GM23338 (cell line): ENCODE results near the gene NR2C2. TPM values are rescaled to one million over a fixed set of nuclear protein-coding genes. Genes with fewer than 3 reads are reported as not detected.

ENCODE experiments used
- ATAC-seq: fragments of 200-7000 bp; cut with Tn5 transposase; 3 replicates; pipeline ENCODE4 v1.9.1; 2020
- DNase-seq: peaks from one replicate; pipeline ENCODE4 v3.0.0-alpha.2; 2015; ENCODE audit warnings: low spot score
- H2AFZ ChIP-seq: fragments of 200-600 bp; sonication (generic); 2 replicates; pipeline ENCODE4 v1.8.0; 2016; ENCODE audit warnings: antibody characterized with exemption, mild to moderate bottlenecking, moderate library complexity
- H3F3A ChIP-seq: fragments of 200-600 bp; sonication (generic); replicated peaks from 2 replicates; pipeline ENCODE4 v1.8.0; 2017; ENCODE audit warnings: antibody characterized with exemption, mixed run types, low read depth
- H3K27ac ChIP-seq: fragments of 200-600 bp; sonication (generic); 2 replicates; pipeline ENCODE4 v1.6.1; 2016; ENCODE audit warnings: low read depth
- H3K27me3 ChIP-seq: fragments of 200-600 bp; sonication (generic); 2 replicates; pipeline ENCODE4 v1.8.0; 2016; ENCODE audit warnings: mild to moderate bottlenecking, mixed run types, moderate library complexity; ENCODE audit not compliant: insufficient read depth
- H3K36me3 ChIP-seq: fragments of 200-600 bp; sonication (generic); 2 replicates; pipeline ENCODE4 v1.8.0; 2016; ENCODE audit warnings: mild to moderate bottlenecking; ENCODE audit not compliant: insufficient read depth
- H3K4me1 ChIP-seq: fragments of 200-600 bp; sonication (generic); 2 replicates; pipeline ENCODE4 v1.8.0; 2016; ENCODE audit warnings: mild to moderate bottlenecking, moderate library complexity; ENCODE audit not compliant: insufficient read depth
- H3K4me2 ChIP-seq: fragments of 200-600 bp; sonication (generic); 2 replicates; pipeline ENCODE4 v1.7.1; 2017; ENCODE audit warnings: mixed run types
- H3K4me3 ChIP-seq: fragments of 200-600 bp; sonication (generic); 2 replicates; pipeline ENCODE4 v1.6.1; 2016; ENCODE audit warnings: mixed run types
- H3K79me2 ChIP-seq: fragments of 200-600 bp; sonication (generic); replicated peaks from 2 replicates; pipeline ENCODE4 v1.8.0; 2017; ENCODE audit warnings: mild to moderate bottlenecking; ENCODE audit not compliant: insufficient read depth
- H3K9me2 ChIP-seq: fragments of 200-600 bp; sonication (generic); 2 replicates; pipeline ENCODE4 v1.8.0; 2017; ENCODE audit not compliant: insufficient read depth
- H4K20me1 ChIP-seq: fragments of 200-600 bp; sonication (generic); replicated peaks from 2 replicates; pipeline ENCODE4 v1.8.0; 2017; ENCODE audit warnings: mild to moderate bottlenecking; ENCODE audit not compliant: insufficient read depth
- H3K27ac Mint-ChIP-seq: 2 replicates; pipeline ENCODE4 v1.8.0; 2020; ENCODE audit warnings: inconsistent platforms, mild to moderate bottlenecking, moderate library complexity, mixed read lengths
- H3K27me3 Mint-ChIP-seq: 3 replicates; pipeline ENCODE4 v1.8.0; 2022; ENCODE audit warnings: low read depth, mild to moderate bottlenecking, moderate library complexity, mixed read lengths, inconsistent platforms; ENCODE audit not compliant: insufficient read depth, poor library complexity
- H3K36me3 Mint-ChIP-seq: 3 replicates; pipeline ENCODE4 v1.8.0; 2021; ENCODE audit warnings: low read depth, mild to moderate bottlenecking, inconsistent platforms, moderate library complexity, mixed read lengths
- H3K4me1 Mint-ChIP-seq: 3 replicates; pipeline ENCODE4 v1.8.0; 2020; ENCODE audit warnings: mild to moderate bottlenecking, inconsistent platforms, mixed read lengths
- H3K4me3 Mint-ChIP-seq: 3 replicates; pipeline ENCODE4 v1.8.0; 2021; ENCODE audit warnings: moderate library complexity, mild to moderate bottlenecking, inconsistent platforms, mixed read lengths
- H3K9me3 Mint-ChIP-seq: 3 replicates; pipeline ENCODE4 v1.8.0; 2020; ENCODE audit warnings: moderate library complexity, mild to moderate bottlenecking, inconsistent platforms, mixed read lengths
- CREB1 ChIP-seq: fragments of 250-450 bp; sonication (Bioruptor Pico); IDR thresholded peaks from 2 replicates; pipeline ENCODE4 v1.5.0; 2020; ENCODE audit warnings: low read depth, mild to moderate bottlenecking, moderate library complexity
- EZH2 ChIP-seq: fragments of 200-600 bp; sonication (generic); IDR thresholded peaks from one replicate; pipeline ENCODE4 v1.8.0; 2017; ENCODE audit warnings: antibody characterized with exemption, mild to moderate bottlenecking, low read depth; ENCODE audit not compliant: unreplicated experiment
- EZH2phosphoT487 ChIP-seq: fragments of 200-600 bp; sonication (generic); IDR thresholded peaks from one replicate; pipeline ENCODE4 v1.8.1; 2018; ENCODE audit warnings: antibody characterized with exemption; ENCODE audit not compliant: unreplicated experiment
- JUNB ChIP-seq: IDR thresholded peaks from one replicate; pipeline ENCODE4 v1.6.1; 2016; ENCODE audit warnings: antibody characterized with exemption; ENCODE audit not compliant: unreplicated experiment
- NANOG ChIP-seq: IDR thresholded peaks from 2 replicates; pipeline ENCODE4 v1.6.1; 2016; ENCODE audit warnings: antibody characterized with exemption, borderline replicate concordance
- POLR2AphosphoS5 ChIP-seq: IDR thresholded peaks from 2 replicates; pipeline ENCODE4 v1.6.1; 2016; ENCODE audit warnings: antibody characterized with exemption, low read depth
- STAT1 ChIP-seq: IDR thresholded peaks from one replicate; pipeline ENCODE4 v1.6.1; 2016; ENCODE audit warnings: antibody characterized with exemption; ENCODE audit not compliant: unreplicated experiment
- ZNF114 ChIP-seq: fragments of 250-450 bp; sonication (Bioruptor Pico); IDR thresholded peaks from 2 replicates; pipeline ENCODE4 v1.5.0; 2020; ENCODE audit warnings: mild to moderate bottlenecking, moderate library complexity
- ZNF331 ChIP-seq: fragments of 250-450 bp; sonication (Bioruptor Pico); IDR thresholded peaks from 2 replicates; pipeline ENCODE4 v1.5.0; 2020; ENCODE audit warnings: low read depth, mild to moderate bottlenecking, moderate library complexity
- polyA plus RNA-seq: library from polyadenylated mRNA; unstranded; fragments of >200 nt; fragmentation: Nextera tagmentation; extraction: Ambion mirVana; gene quantifications from 2 replicates; pipeline ENCODE4 v1.2.1, GENCODE V29; 2016
- total RNA-seq: library from RNA; depleted of rRNA; stranded (reverse); fragments of >200 nt; shearing (Covaris generic); gene quantifications from 2 replicates; pipeline ENCODE4 v1.2.3, GENCODE V29; 2014
- TF ChIP-seq, protein P1 (sequence below): IDR thresholded peaks from 2 replicates; pipeline ENCODE4 v1.6.1; 2016; ENCODE audit warnings: antibody characterized with exemption
- TF ChIP-seq, protein P2 (sequence below): fragments of 250-450 bp; sonication (Bioruptor Pico); IDR thresholded peaks from 2 replicates; pipeline ENCODE4 v1.5.0; 2020; ENCODE audit warnings: mild to moderate bottlenecking, moderate library complexity
- TF ChIP-seq, protein P3 (sequence below), 2 experiments: fragments of 200-600 bp in 1 of 2; sonication (generic) in 1 of 2; conservative IDR thresholded peaks; 2 replicates each; pipeline versions ENCODE4 v1.5.1 to v1.6.1; 2016 to 2017; ENCODE audit warnings: antibody characterized with exemption in 2 of 2, low read depth in 2 of 2, mild to moderate bottlenecking in 2 of 2, moderate library complexity in 1 of 2
- TF ChIP-seq, protein P4 (sequence below): IDR thresholded peaks from one replicate; pipeline ENCODE4 v1.6.1; 2018; ENCODE audit warnings: antibody characterized with exemption; ENCODE audit not compliant: unreplicated experiment

Gene NR2C2
- total and polyA plus RNA-seq, 2 experiments from 2014 or later = 12.0 to 57.2 TPM

DNA sequence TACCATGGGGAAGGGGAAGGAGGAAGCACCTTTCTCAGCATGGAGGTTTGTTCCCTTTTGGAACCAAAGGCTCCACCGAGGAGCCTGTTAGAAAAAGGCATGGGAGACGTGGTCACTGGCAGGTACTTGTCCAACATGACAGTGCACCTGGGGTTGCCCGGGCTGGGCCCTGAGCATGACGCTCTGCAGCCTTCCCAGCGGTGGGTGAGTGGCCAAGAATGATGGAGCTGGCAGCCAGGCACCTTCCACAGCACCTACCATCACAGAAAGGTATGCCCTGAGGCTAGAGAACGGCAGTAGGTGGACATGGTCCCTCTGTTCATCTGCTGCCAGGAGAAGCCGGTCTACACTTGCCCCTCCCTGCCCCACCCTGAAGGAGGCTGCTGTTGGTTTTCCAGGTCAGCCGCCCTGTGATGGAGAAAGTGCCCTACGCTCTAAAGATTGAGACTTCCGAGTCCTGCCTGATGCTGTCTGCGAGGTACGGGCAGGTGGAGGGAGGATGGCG is 29.0 kb upstream of the NR2C2 start:
- ATAC-seq (no peak), DNase-seq (no peak)
- Mint-ChIP-seq H3K4me1 (peaks cover 9% of the 10 kb centered on the region; the same call in 2 of the 3 replicates), H3K27me3 (peaks cover 17% of the 10 kb centered on the region), H3K36me3 (no peaks in the 10 kb centered on the region), H3K4me3 (no peak overlapping the region), H3K27ac (no peak overlapping the region), H3K9me3 (no peaks in the 10 kb centered on the region)
- Histone ChIP-seq H3K4me1 (no peaks in the 10 kb centered on the region), H3K4me2 (no peak overlapping the region), H3K36me3 (no peaks in the 10 kb centered on the region), H3F3A (no peaks in the 10 kb centered on the region), H3K79me2 (no peaks in the 10 kb centered on the region), H3K27me3 (no peaks in the 10 kb centered on the region), H3K4me3 (no peak overlapping the region), H3K27ac (no peak overlapping the region), H4K20me1 (no peaks in the 10 kb centered on the region), H3K9me2 (no peaks in the 10 kb centered on the region), H2AFZ (no peak overlapping the region)
- TF ChIP-seq STAT1 (no peak), EZH2phosphoT487 (no peak), JUNB (no peak), CREB1 (CRISPR knock-in tag) (no peak), POLR2AphosphoS5 (no peak), EZH2 (no peak), NANOG (no peak), ZNF114 (CRISPR knock-in tag) (no peak), ZNF331 (CRISPR knock-in tag) (no peak)
- TF ChIP-seq, protein P1, sequence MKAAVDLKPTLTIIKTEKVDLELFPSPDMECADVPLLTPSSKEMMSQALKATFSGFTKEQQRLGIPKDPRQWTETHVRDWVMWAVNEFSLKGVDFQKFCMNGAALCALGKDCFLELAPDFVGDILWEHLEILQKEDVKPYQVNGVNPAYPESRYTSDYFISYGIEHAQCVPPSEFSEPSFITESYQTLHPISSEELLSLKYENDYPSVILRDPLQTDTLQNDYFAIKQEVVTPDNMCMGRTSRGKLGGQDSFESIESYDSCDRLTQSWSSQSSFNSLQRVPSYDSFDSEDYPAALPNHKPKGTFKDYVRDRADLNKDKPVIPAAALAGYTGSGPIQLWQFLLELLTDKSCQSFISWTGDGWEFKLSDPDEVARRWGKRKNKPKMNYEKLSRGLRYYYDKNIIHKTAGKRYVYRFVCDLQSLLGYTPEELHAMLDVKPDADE = no peak
- TF ChIP-seq, protein P2, sequence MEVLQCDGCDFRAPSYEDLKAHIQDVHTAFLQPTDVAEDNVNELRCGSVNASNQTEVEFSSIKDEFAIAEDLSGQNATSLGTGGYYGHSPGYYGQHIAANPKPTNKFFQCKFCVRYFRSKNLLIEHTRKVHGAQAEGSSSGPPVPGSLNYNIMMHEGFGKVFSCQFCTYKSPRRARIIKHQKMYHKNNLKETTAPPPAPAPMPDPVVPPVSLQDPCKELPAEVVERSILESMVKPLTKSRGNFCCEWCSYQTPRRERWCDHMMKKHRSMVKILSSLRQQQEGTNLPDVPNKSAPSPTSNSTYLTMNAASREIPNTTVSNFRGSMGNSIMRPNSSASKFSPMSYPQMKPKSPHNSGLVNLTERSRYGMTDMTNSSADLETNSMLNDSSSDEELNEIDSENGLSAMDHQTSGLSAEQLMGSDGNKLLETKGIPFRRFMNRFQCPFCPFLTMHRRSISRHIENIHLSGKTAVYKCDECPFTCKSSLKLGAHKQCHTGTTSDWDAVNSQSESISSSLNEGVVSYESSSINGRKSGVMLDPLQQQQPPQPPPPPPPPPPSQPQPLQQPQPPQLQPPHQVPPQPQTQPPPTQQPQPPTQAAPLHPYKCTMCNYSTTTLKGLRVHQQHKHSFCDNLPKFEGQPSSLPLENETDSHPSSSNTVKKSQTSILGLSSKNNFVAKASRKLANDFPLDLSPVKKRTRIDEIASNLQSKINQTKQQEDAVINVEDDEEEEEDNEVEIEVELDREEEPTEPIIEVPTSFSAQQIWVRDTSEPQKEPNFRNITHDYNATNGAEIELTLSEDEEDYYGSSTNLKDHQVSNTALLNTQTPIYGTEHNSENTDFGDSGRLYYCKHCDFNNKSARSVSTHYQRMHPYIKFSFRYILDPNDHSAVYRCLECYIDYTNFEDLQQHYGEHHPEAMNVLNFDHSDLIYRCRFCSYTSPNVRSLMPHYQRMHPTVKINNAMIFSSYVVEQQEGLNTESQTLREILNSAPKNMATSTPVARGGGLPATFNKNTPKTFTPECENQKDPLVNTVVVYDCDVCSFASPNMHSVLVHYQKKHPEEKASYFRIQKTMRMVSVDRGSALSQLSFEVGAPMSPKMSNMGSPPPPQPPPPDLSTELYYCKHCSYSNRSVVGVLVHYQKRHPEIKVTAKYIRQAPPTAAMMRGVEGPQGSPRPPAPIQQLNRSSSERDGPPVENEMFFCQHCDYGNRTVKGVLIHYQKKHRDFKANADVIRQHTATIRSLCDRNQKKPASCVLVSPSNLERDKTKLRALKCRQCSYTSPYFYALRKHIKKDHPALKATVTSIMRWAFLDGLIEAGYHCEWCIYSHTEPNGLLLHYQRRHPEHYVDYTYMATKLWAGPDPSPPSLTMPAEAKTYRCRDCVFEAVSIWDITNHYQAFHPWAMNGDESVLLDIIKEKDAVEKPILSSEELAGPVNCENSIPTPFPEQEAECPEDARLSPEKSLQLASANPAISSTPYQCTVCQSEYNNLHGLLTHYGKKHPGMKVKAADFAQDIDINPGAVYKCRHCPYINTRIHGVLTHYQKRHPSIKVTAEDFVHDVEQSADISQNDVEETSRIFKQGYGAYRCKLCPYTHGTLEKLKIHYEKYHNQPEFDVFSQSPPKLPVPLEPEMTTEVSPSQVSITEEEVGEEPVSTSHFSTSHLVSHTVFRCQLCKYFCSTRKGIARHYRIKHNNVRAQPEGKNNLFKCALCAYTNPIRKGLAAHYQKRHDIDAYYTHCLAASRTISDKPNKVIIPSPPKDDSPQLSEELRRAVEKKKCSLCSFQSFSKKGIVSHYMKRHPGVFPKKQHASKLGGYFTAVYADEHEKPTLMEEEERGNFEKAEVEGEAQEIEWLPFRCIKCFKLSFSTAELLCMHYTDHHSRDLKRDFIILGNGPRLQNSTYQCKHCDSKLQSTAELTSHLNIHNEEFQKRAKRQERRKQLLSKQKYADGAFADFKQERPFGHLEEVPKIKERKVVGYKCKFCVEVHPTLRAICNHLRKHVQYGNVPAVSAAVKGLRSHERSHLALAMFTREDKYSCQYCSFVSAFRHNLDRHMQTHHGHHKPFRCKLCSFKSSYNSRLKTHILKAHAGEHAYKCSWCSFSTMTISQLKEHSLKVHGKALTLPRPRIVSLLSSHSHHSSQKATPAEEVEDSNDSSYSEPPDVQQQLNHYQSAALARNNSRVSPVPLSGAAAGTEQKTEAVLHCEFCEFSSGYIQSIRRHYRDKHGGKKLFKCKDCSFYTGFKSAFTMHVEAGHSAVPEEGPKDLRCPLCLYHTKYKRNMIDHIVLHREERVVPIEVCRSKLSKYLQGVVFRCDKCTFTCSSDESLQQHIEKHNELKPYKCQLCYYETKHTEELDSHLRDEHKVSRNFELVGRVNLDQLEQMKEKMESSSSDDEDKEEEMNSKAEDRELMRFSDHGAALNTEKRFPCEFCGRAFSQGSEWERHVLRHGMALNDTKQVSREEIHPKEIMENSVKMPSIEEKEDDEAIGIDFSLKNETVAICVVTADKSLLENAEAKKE (CRISPR knock-in tag) = no peak
- TF ChIP-seq, protein P3, sequence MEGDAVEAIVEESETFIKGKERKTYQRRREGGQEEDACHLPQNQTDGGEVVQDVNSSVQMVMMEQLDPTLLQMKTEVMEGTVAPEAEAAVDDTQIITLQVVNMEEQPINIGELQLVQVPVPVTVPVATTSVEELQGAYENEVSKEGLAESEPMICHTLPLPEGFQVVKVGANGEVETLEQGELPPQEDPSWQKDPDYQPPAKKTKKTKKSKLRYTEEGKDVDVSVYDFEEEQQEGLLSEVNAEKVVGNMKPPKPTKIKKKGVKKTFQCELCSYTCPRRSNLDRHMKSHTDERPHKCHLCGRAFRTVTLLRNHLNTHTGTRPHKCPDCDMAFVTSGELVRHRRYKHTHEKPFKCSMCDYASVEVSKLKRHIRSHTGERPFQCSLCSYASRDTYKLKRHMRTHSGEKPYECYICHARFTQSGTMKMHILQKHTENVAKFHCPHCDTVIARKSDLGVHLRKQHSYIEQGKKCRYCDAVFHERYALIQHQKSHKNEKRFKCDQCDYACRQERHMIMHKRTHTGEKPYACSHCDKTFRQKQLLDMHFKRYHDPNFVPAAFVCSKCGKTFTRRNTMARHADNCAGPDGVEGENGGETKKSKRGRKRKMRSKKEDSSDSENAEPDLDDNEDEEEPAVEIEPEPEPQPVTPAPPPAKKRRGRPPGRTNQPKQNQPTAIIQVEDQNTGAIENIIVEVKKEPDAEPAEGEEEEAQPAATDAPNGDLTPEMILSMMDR (conservative IDR thresholded peaks at IDR 0.05; ENCODE audit: low read depth in 2 of 2) = no peak
- TF ChIP-seq, protein P4, sequence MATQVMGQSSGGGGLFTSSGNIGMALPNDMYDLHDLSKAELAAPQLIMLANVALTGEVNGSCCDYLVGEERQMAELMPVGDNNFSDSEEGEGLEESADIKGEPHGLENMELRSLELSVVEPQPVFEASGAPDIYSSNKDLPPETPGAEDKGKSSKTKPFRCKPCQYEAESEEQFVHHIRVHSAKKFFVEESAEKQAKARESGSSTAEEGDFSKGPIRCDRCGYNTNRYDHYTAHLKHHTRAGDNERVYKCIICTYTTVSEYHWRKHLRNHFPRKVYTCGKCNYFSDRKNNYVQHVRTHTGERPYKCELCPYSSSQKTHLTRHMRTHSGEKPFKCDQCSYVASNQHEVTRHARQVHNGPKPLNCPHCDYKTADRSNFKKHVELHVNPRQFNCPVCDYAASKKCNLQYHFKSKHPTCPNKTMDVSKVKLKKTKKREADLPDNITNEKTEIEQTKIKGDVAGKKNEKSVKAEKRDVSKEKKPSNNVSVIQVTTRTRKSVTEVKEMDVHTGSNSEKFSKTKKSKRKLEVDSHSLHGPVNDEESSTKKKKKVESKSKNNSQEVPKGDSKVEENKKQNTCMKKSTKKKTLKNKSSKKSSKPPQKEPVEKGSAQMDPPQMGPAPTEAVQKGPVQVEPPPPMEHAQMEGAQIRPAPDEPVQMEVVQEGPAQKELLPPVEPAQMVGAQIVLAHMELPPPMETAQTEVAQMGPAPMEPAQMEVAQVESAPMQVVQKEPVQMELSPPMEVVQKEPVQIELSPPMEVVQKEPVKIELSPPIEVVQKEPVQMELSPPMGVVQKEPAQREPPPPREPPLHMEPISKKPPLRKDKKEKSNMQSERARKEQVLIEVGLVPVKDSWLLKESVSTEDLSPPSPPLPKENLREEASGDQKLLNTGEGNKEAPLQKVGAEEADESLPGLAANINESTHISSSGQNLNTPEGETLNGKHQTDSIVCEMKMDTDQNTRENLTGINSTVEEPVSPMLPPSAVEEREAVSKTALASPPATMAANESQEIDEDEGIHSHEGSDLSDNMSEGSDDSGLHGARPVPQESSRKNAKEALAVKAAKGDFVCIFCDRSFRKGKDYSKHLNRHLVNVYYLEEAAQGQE = no peak
